Activated T-helper 1 cell treated with anti-CD3 and anti-CD28 coated beads, Interleukin-12 subunit alpha, Interleukin-12 subunit beta, Interleukin-2, Interleukin-4 antibody, amounts not matched to agents 30 ng/mL and 10 ng/mL and 1 ng/mL, durations not matched to agents 14 hours and 24 hours and 36 hours (primary cell): ENCODE measurements around the gene AGAP9. TPM values are rescaled to one million over a fixed set of nuclear protein-coding genes. Genes with fewer than 3 reads are reported as not detected.
"Not testable (repeated sequence)": the region's sequence is repeated elsewhere in the genome, so short reads cannot be mapped to it uniquely, and the experiment has no call there.

Source experiments
- DNase-seq: peaks from one replicate; pipeline ENCODE4 v3.0.0; 2021; ENCODE audit warnings: low spot score
- H3K27ac Mint-ChIP-seq: one replicate; pipeline ENCODE4 v1.8.0; 2021; ENCODE audit warnings: mild to moderate bottlenecking, mixed read lengths
- H3K27me3 Mint-ChIP-seq: one replicate; pipeline ENCODE4 v1.8.0; 2022; ENCODE audit warnings: mild to moderate bottlenecking, moderate library complexity, mixed read lengths; ENCODE audit not compliant: insufficient read depth
- H3K36me3 Mint-ChIP-seq: one replicate; pipeline ENCODE4 v1.8.0; 2021; ENCODE audit warnings: low read depth, mixed read lengths
- H3K4me1 Mint-ChIP-seq: one replicate; pipeline ENCODE4 v1.8.0; 2021; ENCODE audit warnings: low read depth, mixed read lengths
- H3K4me3 Mint-ChIP-seq: one replicate; pipeline ENCODE4 v1.8.0; 2021; ENCODE audit warnings: mild to moderate bottlenecking, moderate library complexity, mixed read lengths
- H3K9me3 Mint-ChIP-seq: one replicate; pipeline ENCODE4 v1.8.0; 2021; ENCODE audit warnings: mixed read lengths
- intact Hi-C: fragments of 100-400 bp; cut with micrococcal nuclease; formaldehyde crosslinking; loops from one replicate; pipeline ENCODE4 v1.15.1; 2024
- total RNA-seq: library from RNA; stranded (reverse); gene quantifications from 2 replicates; pipeline ENCODE4 v1.2.3, GENCODE V29; 2022

The AGAP9 gene
- total RNA-seq, 1 donor from 2014 or later = 9.2 TPM

- H3K36me3 Mint-ChIP-seq, DNase-seq, intact Hi-C loops, H3K9me3 Mint-ChIP-seq, H3K4me1 Mint-ChIP-seq, H3K27ac Mint-ChIP-seq, H3K4me3 Mint-ChIP-seq, H3K27me3 Mint-ChIP-seq: not testable (repeated sequence)
Measured at GRCh38 chr10:47481182-47481766, 42.2 kb downstream of the AGAP9 start.

DNA sequence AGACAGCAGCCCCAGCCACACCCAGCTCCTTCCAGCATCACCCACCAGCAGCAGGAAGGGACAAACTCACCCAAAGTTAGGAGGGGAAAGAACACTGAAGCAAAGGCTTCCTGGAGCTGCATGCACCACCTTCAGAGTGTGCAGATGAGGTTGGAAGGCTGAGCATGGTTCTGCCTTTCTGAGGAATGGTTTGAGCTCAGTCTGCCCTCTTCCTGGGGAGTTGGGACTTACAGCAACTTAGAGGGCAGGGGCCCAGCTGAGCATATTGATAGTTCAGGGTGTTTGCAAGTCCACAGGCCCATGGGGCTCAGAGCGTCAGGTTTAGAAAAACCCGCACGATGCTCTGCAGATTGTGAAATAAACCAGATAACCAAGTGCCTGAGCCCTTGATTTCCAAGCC is 43.3 kb downstream of the AGAP9 start:
- H3K9me3 Mint-ChIP-seq, H3K27ac Mint-ChIP-seq, DNase-seq, intact Hi-C loops, H3K4me3 Mint-ChIP-seq, H3K4me1 Mint-ChIP-seq, H3K36me3 Mint-ChIP-seq, H3K27me3 Mint-ChIP-seq: not testable (repeated sequence)

GRCh38 chr10:47478114-47478513 is 45.3 kb downstream of the AGAP9 start:
- H3K4me1 Mint-ChIP-seq, intact Hi-C loops: not testable (repeated sequence)

GRCh38 chr10:47477078-47477477 is 46.4 kb downstream of the AGAP9 start:
- H3K4me3 Mint-ChIP-seq, H3K27ac Mint-ChIP-seq: not testable (repeated sequence)

More at GRCh38 chr10:47478114-47478513, 45.3 kb downstream of the AGAP9 start:
- not testable (repeated sequence) for H3K4me3 Mint-ChIP-seq, H3K27me3 Mint-ChIP-seq, DNase-seq, H3K27ac Mint-ChIP-seq, H3K9me3 Mint-ChIP-seq, H3K36me3 Mint-ChIP-seq

DNA sequence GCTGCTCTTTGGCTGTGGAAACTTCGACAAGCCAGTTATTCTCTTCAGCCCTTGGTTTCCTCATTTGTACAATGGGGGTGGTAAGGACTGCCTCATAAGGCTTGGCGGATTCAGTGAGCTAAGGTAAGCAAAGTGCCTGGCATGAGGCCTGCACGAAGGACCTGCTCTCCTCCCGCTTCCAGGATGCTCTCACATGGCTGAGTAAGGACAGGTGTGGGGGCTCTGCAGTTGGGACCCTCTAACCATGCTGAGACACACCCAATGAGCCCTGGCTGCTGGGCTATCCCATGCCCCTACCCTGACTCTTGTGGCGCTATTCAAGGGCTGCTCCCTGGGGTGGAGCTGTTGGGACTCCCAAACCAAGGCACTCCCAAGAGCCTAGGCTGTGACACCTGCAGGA is 48.3 kb downstream of the AGAP9 start:
- H3K4me3 Mint-ChIP-seq, H3K4me1 Mint-ChIP-seq, H3K9me3 Mint-ChIP-seq, H3K27me3 Mint-ChIP-seq, H3K27ac Mint-ChIP-seq, DNase-seq, intact Hi-C loops, H3K36me3 Mint-ChIP-seq: not testable (repeated sequence)

More at GRCh38 chr10:47477078-47477477, 46.4 kb downstream of the AGAP9 start:
- H3K36me3 Mint-ChIP-seq, H3K4me1 Mint-ChIP-seq, intact Hi-C loops, H3K9me3 Mint-ChIP-seq, DNase-seq, H3K27me3 Mint-ChIP-seq: not testable (repeated sequence)

DNA sequence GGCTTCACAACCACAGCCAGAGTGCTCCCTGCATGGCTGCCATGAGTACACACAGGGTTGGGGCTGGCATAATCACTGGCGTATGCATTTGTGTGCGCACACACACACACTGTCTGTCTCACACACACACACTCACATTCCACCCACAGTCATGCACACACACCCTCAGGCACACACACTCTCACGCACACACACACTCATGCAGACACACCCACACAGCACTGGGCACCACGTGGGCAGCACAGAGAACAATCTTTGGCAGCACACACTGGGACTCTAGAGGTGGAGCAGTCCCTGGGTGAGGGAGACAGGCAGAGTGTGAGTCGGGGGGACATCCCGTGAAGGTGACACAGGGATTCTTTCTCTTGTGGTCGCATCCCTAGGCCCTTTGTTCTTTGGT is 49.9 kb downstream of the AGAP9 start:
- H3K27ac Mint-ChIP-seq, DNase-seq, H3K36me3 Mint-ChIP-seq, H3K4me3 Mint-ChIP-seq, H3K9me3 Mint-ChIP-seq, H3K27me3 Mint-ChIP-seq, H3K4me1 Mint-ChIP-seq, intact Hi-C loops: not testable (repeated sequence)

GRCh38 chr10:47472647-47473046 is 50.8 kb downstream of the AGAP9 start:
- H3K9me3 Mint-ChIP-seq, DNase-seq, H3K4me1 Mint-ChIP-seq, intact Hi-C loops, H3K27ac Mint-ChIP-seq, H3K36me3 Mint-ChIP-seq, H3K4me3 Mint-ChIP-seq, H3K27me3 Mint-ChIP-seq: not testable (repeated sequence)

DNA sequence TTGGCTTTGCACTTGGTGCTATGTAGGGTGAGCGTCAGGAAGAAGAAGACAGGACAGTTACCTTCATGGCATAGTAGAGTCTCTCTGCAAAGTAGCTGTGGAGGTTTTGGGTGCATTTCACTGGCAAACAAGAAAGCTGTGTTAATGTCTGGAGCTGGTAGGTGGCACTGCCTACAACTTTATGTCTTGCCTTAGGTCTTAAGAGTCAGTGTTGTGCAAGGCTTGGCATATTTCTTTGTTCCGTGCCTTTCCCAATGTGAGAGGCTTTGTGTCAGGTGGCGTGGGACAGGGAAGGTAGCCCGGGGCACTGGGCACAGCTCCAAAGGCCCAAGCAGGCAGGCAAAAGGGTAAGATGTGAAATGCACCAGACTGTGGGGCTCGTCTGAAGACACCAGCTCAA is 51.4 kb downstream of the AGAP9 start:
- intact Hi-C loops, H3K4me3 Mint-ChIP-seq, DNase-seq, H3K36me3 Mint-ChIP-seq, H3K27ac Mint-ChIP-seq, H3K27me3 Mint-ChIP-seq, H3K9me3 Mint-ChIP-seq, H3K4me1 Mint-ChIP-seq: not testable (repeated sequence)

DNA sequence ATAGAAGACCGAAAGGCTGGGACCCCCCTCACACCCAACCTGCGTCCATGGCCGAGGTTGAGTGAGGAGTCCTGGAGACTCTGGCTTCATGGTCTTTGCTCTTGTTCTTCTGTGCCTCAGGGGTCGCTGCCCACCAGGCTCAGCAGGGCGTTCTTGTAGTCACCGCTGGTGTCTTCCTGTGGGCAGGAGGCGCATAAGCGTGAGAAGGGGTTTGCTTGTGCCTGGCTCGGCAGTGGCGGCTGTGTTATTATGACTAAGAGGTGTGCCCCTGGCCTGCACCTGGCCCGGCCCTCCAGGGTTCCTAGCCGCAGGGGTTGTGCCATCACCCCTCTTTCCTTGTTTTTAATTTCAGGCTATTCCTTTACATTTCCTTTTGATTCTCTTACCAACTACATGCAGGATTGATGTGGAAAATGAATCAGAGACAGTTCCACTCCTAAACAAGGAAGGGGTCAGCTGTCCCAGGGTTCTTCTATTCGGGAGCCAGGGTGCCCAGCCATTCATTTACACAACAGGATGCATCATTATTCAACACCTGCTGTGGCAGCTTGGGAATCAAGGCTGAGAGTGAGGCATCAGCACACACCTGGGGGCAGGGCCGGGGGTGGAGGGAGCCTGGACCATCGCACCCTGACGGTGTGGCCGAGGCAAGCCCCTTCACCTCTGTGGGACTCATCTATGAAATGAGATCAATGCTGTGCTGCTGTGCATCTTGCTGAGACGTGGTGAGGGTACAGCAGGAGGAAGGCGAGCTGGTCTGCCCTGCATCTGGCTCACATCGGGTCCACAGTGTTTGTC is 54.5 kb downstream of the AGAP9 start:
- not testable (repeated sequence) for H3K27me3 Mint-ChIP-seq, DNase-seq

GRCh38 chr10:47467957-47468356 is 55.5 kb downstream of the AGAP9 start:
- DNase-seq, H3K9me3 Mint-ChIP-seq, H3K4me1 Mint-ChIP-seq, H3K27ac Mint-ChIP-seq, H3K27me3 Mint-ChIP-seq, H3K4me3 Mint-ChIP-seq, H3K36me3 Mint-ChIP-seq, intact Hi-C loops: not testable (repeated sequence)

More for the DNA sequence above, 54.5 kb downstream of the AGAP9 start:
- H3K27ac Mint-ChIP-seq, H3K4me1 Mint-ChIP-seq, intact Hi-C loops, H3K36me3 Mint-ChIP-seq, H3K4me3 Mint-ChIP-seq, H3K9me3 Mint-ChIP-seq: not testable (repeated sequence)

- DNase-seq, H3K9me3 Mint-ChIP-seq, intact Hi-C loops, H3K36me3 Mint-ChIP-seq, H3K27ac Mint-ChIP-seq, H3K4me3 Mint-ChIP-seq, H3K27me3 Mint-ChIP-seq, H3K4me1 Mint-ChIP-seq: not testable (repeated sequence)
Measured at GRCh38 chr10:47467458-47467857, 56.0 kb downstream of the AGAP9 start.

- H3K4me3 Mint-ChIP-seq, H3K9me3 Mint-ChIP-seq, H3K27me3 Mint-ChIP-seq, H3K27ac Mint-ChIP-seq, H3K36me3 Mint-ChIP-seq, intact Hi-C loops, H3K4me1 Mint-ChIP-seq, DNase-seq: not testable (repeated sequence)
Measured at GRCh38 chr10:47465216-47465917, 58.1 kb downstream of the AGAP9 start.

- DNase-seq, H3K9me3 Mint-ChIP-seq, H3K4me1 Mint-ChIP-seq, H3K36me3 Mint-ChIP-seq, H3K27ac Mint-ChIP-seq, H3K27me3 Mint-ChIP-seq, intact Hi-C loops, H3K4me3 Mint-ChIP-seq: not testable (repeated sequence)
Measured at GRCh38 chr10:47462577-47463358, 60.7 kb downstream of the AGAP9 start.
